H1 (cell line): Measurements from ENCODE around the gene COL27A1. TPM values are rescaled to one million over a fixed set of nuclear protein-coding genes. Genes with fewer than 3 reads are reported as not detected.

Source experiments
- CTCF ChIA-PET: fragments of 300-600 bp; sonication (Branson Sonifier 250); formaldehyde crosslinking; loops from one replicate; lab custom pipeline; 2021; ENCODE audit not compliant: partially characterized antibody; lab: Charles Lee
- POLR2A ChIA-PET: fragments of 300-600 bp; sonication (Branson Sonifier 250); formaldehyde crosslinking; loops from one replicate; lab custom pipeline; 2021; ENCODE audit warnings: inconsistent platforms; ENCODE audit not compliant: partially characterized antibody; lab: Charles Lee
- DNase-seq, 2 experiments: peaks; one replicate each; pipeline versions ENCODE4 v3.0.0 to v3.0.0-alpha.2; 2010 to 2022; ENCODE audit warnings: low spot score in 2 of 2, low read depth in 1 of 2, mixed read lengths in 1 of 2
- FAIRE-seq: peaks from 2 replicates; lab custom pipeline; 2011; peaks lifted over from hg19 to GRCh38; lab: Jason Lieb, UNC
- H2AFZ ChIP-seq: 2 replicates; pipeline ENCODE4 v1.8.1; 2012; ENCODE audit warnings: low read length, inconsistent platforms
- H2AK5ac ChIP-seq: 2 replicates; pipeline ENCODE4 v1.6.1; 2013; ENCODE audit warnings: low read depth, low read length
- H2BK120ac ChIP-seq: replicated peaks from 2 replicates; pipeline ENCODE3; 2013; ENCODE audit warnings: low read depth, low read length, inconsistent platforms
- H2BK12ac ChIP-seq: 2 replicates; pipeline ENCODE4 v1.6.1; 2013; ENCODE audit warnings: low read depth, low read length
- H2BK15ac ChIP-seq: 2 replicates; pipeline ENCODE4 v1.6.1; 2013; ENCODE audit warnings: low read length
- H2BK20ac ChIP-seq: 2 replicates; pipeline ENCODE4 v1.6.1; 2013; ENCODE audit warnings: low read length
- H2BK5ac ChIP-seq: 2 replicates; pipeline ENCODE4 v1.6.1; 2013; ENCODE audit warnings: low read depth, low read length
- H3K14ac ChIP-seq: 2 replicates; pipeline ENCODE4 v1.6.1; 2013; ENCODE audit warnings: inconsistent platforms; ENCODE audit not compliant: insufficient read length
- H3K18ac ChIP-seq: 2 replicates; pipeline ENCODE4 v1.6.1; 2013; ENCODE audit warnings: low read length; ENCODE audit errors: extremely low read depth
- H3K23ac ChIP-seq: 2 replicates; pipeline ENCODE4 v1.6.1; 2013; ENCODE audit warnings: inconsistent platforms; ENCODE audit not compliant: insufficient read length
- H3K23me2 ChIP-seq: 2 replicates; pipeline ENCODE4 v1.6.1; 2013; ENCODE audit warnings: low read depth, low read length
- H3K27ac ChIP-seq: 2 replicates; pipeline ENCODE4 v1.6.1; 2011; ENCODE audit warnings: low read depth, low read length, inconsistent platforms
- H3K27me3 ChIP-seq, 4 experiments: replicated peaks in 1 of 4; 1 replicate in 1 of 4; 2 replicates in 3 of 4; pipeline versions ENCODE4 v1.6.1 to v1.8.1; 2011 to 2013; ENCODE audit warnings: low read length in 3 of 4, mild to moderate bottlenecking in 3 of 4, inconsistent platforms in 2 of 4, mixed read lengths in 2 of 4, moderate library complexity in 1 of 4; ENCODE audit not compliant: control insufficient read depth in 3 of 4, insufficient read depth in 3 of 4; ENCODE audit errors: extremely low read depth in 1 of 4
- H3K36me3 ChIP-seq, 4 experiments: 2 replicates each; pipeline versions ENCODE4 v1.6.1 to v1.8.1; 2011 to 2013; ENCODE audit warnings: mild to moderate bottlenecking in 4 of 4, low read length in 3 of 4, moderate library complexity in 2 of 4, control low read depth in 1 of 4, inconsistent platforms in 1 of 4; ENCODE audit not compliant: insufficient read depth in 4 of 4, control insufficient read depth in 2 of 4
- H3K4ac ChIP-seq: replicated peaks from 2 replicates; pipeline ENCODE3; 2013; ENCODE audit warnings: low read length, low read depth, mixed read lengths, inconsistent platforms; ENCODE audit not compliant: insufficient read length
- H3K4me1 ChIP-seq, 4 experiments: replicated peaks in 1 of 4; 1 replicate in 1 of 4; 2 replicates in 3 of 4; pipeline versions ENCODE4 v1.6.1 to v1.8.1; 2011 to 2013; ENCODE audit warnings: low read length in 3 of 4, inconsistent platforms in 2 of 4, mixed read lengths in 1 of 4; ENCODE audit not compliant: insufficient read depth in 4 of 4, control insufficient read depth in 3 of 4
- H3K4me2 ChIP-seq, 2 experiments: 2 replicates each; pipeline versions ENCODE4 v1.6.1 to v1.8.1; 2011 to 2013; ENCODE audit warnings: low read depth in 2 of 2, low read length in 2 of 2, control low read depth in 1 of 2, inconsistent platforms in 1 of 2, mild to moderate bottlenecking in 1 of 2; ENCODE audit not compliant: insufficient read depth in 1 of 2
- H3K4me3 ChIP-seq, 4 experiments: fragments of 200-600, 300-600 bp in 1 of 4; sonication (generic), shearing (Covaris generic), sonication (Bioruptor Twin) in 1 of 4; 2 replicates each; pipeline versions ENCODE4 v1.5.1 to v1.8.1; 2011 to 2016; ENCODE audit warnings: low read length in 4 of 4, low read depth in 3 of 4, control low read depth in 2 of 4, inconsistent platforms in 2 of 4, mild to moderate bottlenecking in 2 of 4, mixed read lengths in 1 of 4, moderate library complexity in 1 of 4; ENCODE audit not compliant: insufficient read depth in 2 of 4; ENCODE audit errors: extremely low read depth in 1 of 4
- H3K56ac ChIP-seq: replicated peaks from 2 replicates; pipeline ENCODE3; 2013; ENCODE audit warnings: low read depth, mild to moderate bottlenecking, mixed read lengths, low read length, inconsistent platforms; ENCODE audit not compliant: insufficient read length
- H3K79me1 ChIP-seq: 2 replicates; pipeline ENCODE4 v1.6.1; 2013; ENCODE audit warnings: low read depth, low read length, control low read depth
- H3K79me2 ChIP-seq, 2 experiments: 2 replicates each; pipeline versions ENCODE4 v1.6.1 to v1.8.1; 2012 to 2013; ENCODE audit warnings: low read length in 2 of 2, mild to moderate bottlenecking in 2 of 2, inconsistent platforms in 1 of 2; ENCODE audit not compliant: insufficient read depth in 2 of 2, control insufficient read depth in 1 of 2
- H3K9ac ChIP-seq, 4 experiments: replicated peaks in 1 of 4; 1 replicate in 1 of 4; 2 replicates in 3 of 4; pipeline versions ENCODE4 v1.6.1 to v1.8.1; 2011 to 2013; ENCODE audit warnings: low read depth in 3 of 4, low read length in 3 of 4, control low read depth in 2 of 4, mild to moderate bottlenecking in 2 of 4, moderate library complexity in 2 of 4, inconsistent platforms in 1 of 4; ENCODE audit errors: extremely low read depth in 1 of 4
- H3K9me3 ChIP-seq, 2 experiments: 2 replicates each; pipeline versions ENCODE4 v1.6.1 to v1.8.1; 2012 to 2013; ENCODE audit warnings: mild to moderate bottlenecking in 2 of 2, moderate library complexity in 2 of 2, control low read depth in 1 of 2, inconsistent platforms in 1 of 2, low read depth in 1 of 2, low read length in 1 of 2, mixed read lengths in 1 of 2; ENCODE audit not compliant: insufficient read depth in 2 of 2
- H4K20me1 ChIP-seq, 2 experiments: replicated peaks in 1 of 2; 2 replicates each; pipeline versions ENCODE3 to v1.8.1; 2011 to 2013; ENCODE audit warnings: inconsistent platforms in 2 of 2, low read length in 2 of 2, mild to moderate bottlenecking in 1 of 2; ENCODE audit not compliant: insufficient read depth in 2 of 2, control insufficient read depth in 1 of 2
- H4K5ac ChIP-seq: 2 replicates; pipeline ENCODE4 v1.6.1; 2013; ENCODE audit warnings: low read length, low read depth, mixed read lengths, inconsistent platforms; ENCODE audit not compliant: insufficient read length
- H4K8ac ChIP-seq: 2 replicates; pipeline ENCODE4 v1.8.0; 2013; ENCODE audit warnings: mild to moderate bottlenecking, moderate library complexity, low read length, inconsistent platforms; ENCODE audit not compliant: insufficient read depth; ENCODE audit errors: extremely low read depth
- H4K91ac ChIP-seq: replicated peaks from 2 replicates; pipeline ENCODE3; 2013; ENCODE audit warnings: low read length, mixed read lengths, inconsistent platforms; ENCODE audit not compliant: insufficient read length
- ASH2L ChIP-seq: fragments of 200-600, 300-600 bp; sonication (generic); IDR thresholded peaks from one replicate; pipeline ENCODE4 v1.7.1; 2017; ENCODE audit warnings: low read length
- ATF2 ChIP-seq: IDR thresholded peaks from 2 replicates; pipeline ENCODE4 v1.6.1; 2012; ENCODE audit warnings: low read length, inconsistent platforms
- BACH1 ChIP-seq: IDR thresholded peaks from 2 replicates; pipeline ENCODE4 v1.6.1; 2012; ENCODE audit warnings: low read length, improper control_type of control experiment
- HDAC2 ChIP-seq, 2 experiments: fragments of 300-600 bp in 1 of 2; sonication (generic) in 1 of 2; IDR thresholded peaks; 2 replicates each; pipeline ENCODE4 v1.6.1; 2011 to 2012; ENCODE audit warnings: low read depth in 2 of 2, low read length in 2 of 2, mild to moderate bottlenecking in 2 of 2, moderate library complexity in 2 of 2, borderline replicate concordance in 1 of 2, inconsistent platforms in 1 of 2
- JUN ChIP-seq: IDR thresholded peaks from 2 replicates; pipeline ENCODE4 v1.6.1; 2011; ENCODE audit warnings: low read depth, mild to moderate bottlenecking, improper control_type of control experiment, low read length
- KDM4A ChIP-seq: IDR thresholded peaks from one replicate; pipeline ENCODE4 v1.7.1; 2012; ENCODE audit warnings: low read depth, mild to moderate bottlenecking, moderate library complexity, low read length, inconsistent platforms; ENCODE audit not compliant: severe bottlenecking
- RBBP5 ChIP-seq: IDR thresholded peaks from 2 replicates; pipeline ENCODE4 v1.7.1; 2012; ENCODE audit warnings: low read depth, mild to moderate bottlenecking, inconsistent platforms, low read length, moderate library complexity, borderline replicate concordance
- RNF2 ChIP-seq: fragments of 200-900, 300-1000 bp; sonication (generic); IDR thresholded peaks from 2 replicates; pipeline ENCODE4 v1.7.1; 2016; ENCODE audit warnings: borderline replicate concordance, low read depth, mild to moderate bottlenecking, antibody characterized with exemption, low read length; ENCODE audit not compliant: poor library complexity, severe bottlenecking; ENCODE audit errors: missing control alignments
- SP1 ChIP-seq: IDR thresholded peaks from 2 replicates; pipeline ENCODE4 v1.6.1; 2011; ENCODE audit warnings: low read depth, low read length
- YY1 ChIP-seq: IDR thresholded peaks from 2 replicates; pipeline ENCODE4 v1.6.1; 2011; ENCODE audit warnings: low read depth, mild to moderate bottlenecking, low read length
- ZNF274 ChIP-seq: IDR thresholded peaks from 2 replicates; pipeline ENCODE4 v1.7.0; 2012; ENCODE audit warnings: low read length, borderline replicate concordance; ENCODE audit errors: extremely low read depth
- WGBS, 2 experiments: shearing (Covaris generic) in 1 of 2; methylation state at CpG; one replicate each; pipeline versions ENCODE4 v1.1.6 to v1.1.7; 2013 to 2015; ENCODE audit warnings: low lambda C conversion rate in 2 of 2, mixed read lengths in 2 of 2, inconsistent platforms in 1 of 2, low coverage in 1 of 2, missing lambda C conversion rate in 1 of 2; ENCODE audit not compliant: insufficient replicate concordance in 2 of 2, insufficient coverage in 1 of 2, insufficient read length in 1 of 2; ENCODE audit errors: extremely low coverage in 1 of 2, missing lambda C conversion rate in 1 of 2; 5-methylcytosine and 5-hydroxymethylcytosine counted together
- polyA plus RNA-seq, 7 experiments: library from polyadenylated mRNA; depleted of rRNA in 3 of 7; stranded (reverse) in 5 of 7; unstranded in 2 of 7; fragments of >200 nt in 5 of 7; fragments of 200-250 nt in 2 of 7; gene quantifications; 1 replicate in 5 of 7; 2 replicates in 1 of 7; 4 replicates in 1 of 7; pipeline versions ENCODE4 v1.2.1 to v1.2.3, GENCODE V29; 2011 to 2013; ENCODE audit warnings: missing spikeins in 2 of 7, mixed read lengths in 2 of 7
- total RNA-seq: library from RNA; stranded (reverse); fragmentation: NEBNext Ultra II Directional; extraction: Animal tissue kit (Norgen Biotek cat#: 25700); gene quantifications from 2 replicates; pipeline ENCODE4 v1.2.1, GENCODE V29; 2021

COL27A1 gene
- total and polyA plus RNA-seq, 2 of the 8 experiments (the other 6 are each of a cell fraction or from before 2014, with no cell fraction given) = 15.1 to 22.8 TPM

GRCh38 chr9:114278881-114279570, 123.7 kb downstream of the COL27A1 start:
- Histone ChIP-seq H4K20me1 (peaks cover 1 to 6% of the 10 kb centered on the region in 2 experiments), H4K8ac (no peak overlapping the region), H3K27ac (no peak overlapping the region), H3K23ac (no peak overlapping the region), H3K56ac (no peak overlapping the region), H3K9ac (no peak overlapping the region), H2AFZ (no peak overlapping the region), H3K27me3 (no peaks in the 10 kb centered on the region), H3K36me3 (no peaks in the 10 kb centered on the region; a peak in 1 of 8 replicates), H3K79me2 (no peaks in the 10 kb centered on the region), H2BK12ac (no peak overlapping the region), H3K9me3 (no peaks in the 10 kb centered on the region), H2BK120ac (no peak overlapping the region), H3K23me2 (peaks cover 6% of the 10 kb centered on the region; the same call in 1 of the 2 replicates), H2AK5ac (no peak overlapping the region), H3K4me2 (no peak overlapping the region), H3K79me1 (no peaks in the 10 kb centered on the region), H4K91ac (no peak overlapping the region), H3K4me1 (no peaks in the 10 kb centered on the region), H3K14ac (no peak overlapping the region), H3K4ac (no peak overlapping the region), H2BK15ac (no peak overlapping the region), H4K5ac (no peak overlapping the region), H2BK20ac (no peak overlapping the region), H2BK5ac (no peak overlapping the region), H3K18ac (no peak overlapping the region), H3K4me3 (no peak overlapping the region)
- ChIA-PET POLR2A (no interaction called here), CTCF (interaction anchor here (0.6 to 2.0 kb wide), 7 partner anchors 12 to 171 kb away, joined by 3 to 8 read pairs (median 5); no protein-coding TSS in a partner anchor)
- DNase-seq (peak in 1 of 2 experiments; percentile 28), FAIRE-seq (no peak)
- 89% methylated on average over 14 of the region's 14 CpGs; no CpG with 5 or more reads in 1 of the 2 experiments for WGBS, 2 experiments
- no peak for TF ChIP-seq SP1
- no peak for TF ChIP-seq ASH2L
- no peak for TF ChIP-seq YY1
- TF ChIP-seq RNF2 = no peak
- TF ChIP-seq JUN = no peak
- TF ChIP-seq BACH1 = no peak
- no peak for TF ChIP-seq KDM4A
- TF ChIP-seq RBBP5 = no peak
- no peak for TF ChIP-seq HDAC2 (IDR thresholded peaks at IDR 0.05; ENCODE audit: borderline replicate concordance in 1 of 2, low read depth in 2 of 2, low read length in 2 of 2)
- no peak for TF ChIP-seq ZNF274
- no peak for TF ChIP-seq ATF2
